Esophagus muscularis mucosa (tissue), 4 donors: ENCODE measurements around the gene CHIT1. TPM values are rescaled to one million over a fixed set of nuclear protein-coding genes. Genes with fewer than 3 reads are reported as not detected.

ENCODE experiments used
- DNase-seq: peaks from one replicate; pipeline ENCODE4 v3.0.0-alpha.2; 2017; ENCODE audit errors: extremely low spot score
- H3K27ac ChIP-seq, 4 donors: fragments of 200-600 bp; sonication (generic); replicated peaks in 1 of 4; 1 replicate in 3 of 4; 2 replicates in 1 of 4; pipeline ENCODE4 v1.5.1; 2016 to 2019; ENCODE audit warnings: mild to moderate bottlenecking in 1 of 4
- H3K27me3 ChIP-seq, 4 donors: fragments of 200-600 bp; sonication (generic); one replicate each; pipeline versions ENCODE4 v1.5.1 to v1.6.0; 2016 to 2019
- H3K36me3 ChIP-seq, 4 donors: fragments of 200-600 bp; sonication (generic); one replicate each; pipeline ENCODE4 v1.5.1; 2016 to 2019
- H3K4me1 ChIP-seq, 4 donors: fragments of 200-600 bp; sonication (generic); one replicate each; pipeline ENCODE4 v1.5.1; 2016 to 2019
- H3K4me3 ChIP-seq, 4 donors: fragments of 200-600 bp; sonication (generic); 1 replicate in 2 of 4; 2 replicates in 2 of 4; pipeline ENCODE4 v1.5.1; 2016 to 2019; ENCODE audit warnings: mild to moderate bottlenecking in 4 of 4, moderate library complexity in 1 of 4
- H3K9me3 ChIP-seq, 4 donors: fragments of 200-600 bp; sonication (generic); 1 replicate in 3 of 4; 2 replicates in 1 of 4; pipeline ENCODE4 v1.5.1; 2016 to 2019
- CTCF ChIP-seq, 3 experiments: fragments of 200-600 bp in 2 of 3; fragments of 450-650 bp in 1 of 3; sonication (generic) in 2 of 3; IDR thresholded peaks; one replicate each; pipeline ENCODE4 v1.5.1; 2017 to 2019; ENCODE audit warnings: antibody characterized with exemption in 3 of 3, mild to moderate bottlenecking in 2 of 3, moderate library complexity in 1 of 3
- EP300 ChIP-seq: sonication (generic); formaldehyde crosslinking; IDR thresholded peaks from one replicate; pipeline ENCODE4 v1.6.1; 2017; ENCODE audit warnings: antibody characterized with exemption
- POLR2A ChIP-seq: fragments of 450-650 bp; IDR thresholded peaks from one replicate; pipeline ENCODE4 v1.6.1; 2017; ENCODE audit warnings: antibody characterized with exemption, moderate library complexity, mild to moderate bottlenecking, low read depth
- POLR2AphosphoS5 ChIP-seq, 2 donors: sonication (generic); formaldehyde crosslinking; IDR thresholded peaks; one replicate each; pipeline ENCODE4 v1.6.1; 2017; ENCODE audit warnings: antibody characterized with exemption in 2 of 2
- WGBS: methylation state at CpG from one replicate; pipeline ENCODE4 v1.1.5; 2018; 5-methylcytosine and 5-hydroxymethylcytosine counted together
- intact Hi-C: fragments of 100-400 bp; cut with DNase I; formaldehyde crosslinking; loops from one replicate; pipeline ENCODE4 v1.15.1; 2023
- total RNA-seq, 4 donors: library from RNA; depleted of rRNA; stranded (reverse); fragments of >200 nt; gene quantifications; one replicate each; pipeline versions ENCODE4 v1.1.0 to v1.2.1, GENCODE V29; 2016

CHIT1 gene
- total RNA-seq = under 1 TPM in 3 of 4 donors, not detected in 1; 0.11 to 0.26 (median 0.17) TPM

GRCh38 chr1:203229471-203230135, at the start of gene CHIT1:
Gene CHIT1, minus strand, starts transcription at chr1:203229673. Its CDS starts 37 bp downstream, at chr1:203229636.
- no peak for DNase-seq
- no peak for TF ChIP-seq POLR2AphosphoS5 (IDR thresholded peaks at IDR 0.05)
- TF ChIP-seq EP300 = no peak
- intact Hi-C loops = no loop called here
- Histone ChIP-seq H3K9me3 (peaks cover 0 to 2% (median under 1%) of the 10 kb centered on the region in 4 donors), H3K4me1 (no peaks in the 10 kb centered on the region), H3K36me3 (no peaks in the 10 kb centered on the region), H3K4me3 (no peak within 1 kb of the TSS), H3K27me3 (peaks cover 0 to 31% (median 0%) of the 10 kb centered on the region in 4 donors), H3K27ac (no peak within 1 kb of the TSS)
- 95% methylated on average over 7 of the region's 7 CpGs for WGBS

GRCh38 chr1:203278885-203279406, 49.5 kb upstream of the CHIT1 start:
- Histone ChIP-seq H3K4me3 (peak overlapping the region; percentile 4 to 47 (median 25)), H3K36me3 (no peaks in the 10 kb centered on the region), H3K27ac (peak overlapping the region; percentile 93 to 98 (median 95)), H3K9me3 (no peaks in the 10 kb centered on the region), H3K27me3 (no peaks in the 10 kb centered on the region), H3K4me1 (peaks cover 87 to 92% (median 89%) of the 10 kb centered on the region in 4 donors)
- intact Hi-C loops = no loop called here
- TF ChIP-seq CTCF (IDR thresholded peaks at IDR 0.05) (no peak), POLR2A (no peak)
- DNase-seq = no peak
- WGBS = 35% methylated on average over 8 of the region's 8 CpGs

- Histone ChIP-seq H3K36me3 (no peaks in the 10 kb centered on the region), H3K4me3 (peak overlapping the region; percentile 23 to 47 (median 30)), H3K27ac (peak overlapping the region; percentile 93 to 98 (median 95)), H3K27me3 (no peaks in the 10 kb centered on the region), H3K9me3 (no peaks in the 10 kb centered on the region), H3K4me1 (peaks cover 94 to 99% (median 96%) of the 10 kb centered on the region in 4 donors)
- TF ChIP-seq CTCF (IDR thresholded peaks at IDR 0.05) (peak in 1 of 3 experiments; percentile 13), EP300 (peak; percentile 99), POLR2A (peak; percentile 17), POLR2AphosphoS5 (IDR thresholded peaks at IDR 0.05) (peak in 1 of 2 donors; percentile 94)
- 8% methylated on average over 13 of the region's 13 CpGs for WGBS
- peak; percentile 98 for DNase-seq
- intact Hi-C loops = no loop called here
Measured at GRCh38 chr1:203278082-203278884, 48.8 kb upstream of the CHIT1 start.

GRCh38 chr1:203276916-203277545, 47.6 kb upstream of the CHIT1 start:
- H3K4me1 ChIP-seq = peaks cover 94 to 98% (median 96%) of the 10 kb centered on the region in 4 donors
- DNase-seq = no peak
- no peaks in the 10 kb centered on the region for H3K27me3 ChIP-seq
- TF ChIP-seq CTCF (IDR thresholded peaks at IDR 0.05) = no peak
- TF ChIP-seq POLR2A = no peak
- TF ChIP-seq EP300 = peak; percentile 53
- peak in 1 of 2 donors; percentile 85 for TF ChIP-seq POLR2AphosphoS5 (IDR thresholded peaks at IDR 0.05)
- H3K9me3 ChIP-seq = no peaks in the 10 kb centered on the region
- WGBS = 78% methylated on average over 3 of the region's 9 CpGs
- H3K4me3 ChIP-seq = no peak overlapping the region
- H3K27ac ChIP-seq = peak overlapping the region; percentile 93 to 98 (median 95)
- intact Hi-C loops = no loop called here
- no peaks in the 10 kb centered on the region for H3K36me3 ChIP-seq
